ENCODE measurements around the gene DEPDC1B. TPM values are rescaled to one million over a fixed set of nuclear protein-coding genes. Genes with fewer than 3 reads are reported as not detected.

DEPDC1B gene
- total and polyA plus RNA-seq, 2 of the 4 experiments (the other 2 are of a cell fraction), result 4.4 to 9.3 TPM

DNA sequence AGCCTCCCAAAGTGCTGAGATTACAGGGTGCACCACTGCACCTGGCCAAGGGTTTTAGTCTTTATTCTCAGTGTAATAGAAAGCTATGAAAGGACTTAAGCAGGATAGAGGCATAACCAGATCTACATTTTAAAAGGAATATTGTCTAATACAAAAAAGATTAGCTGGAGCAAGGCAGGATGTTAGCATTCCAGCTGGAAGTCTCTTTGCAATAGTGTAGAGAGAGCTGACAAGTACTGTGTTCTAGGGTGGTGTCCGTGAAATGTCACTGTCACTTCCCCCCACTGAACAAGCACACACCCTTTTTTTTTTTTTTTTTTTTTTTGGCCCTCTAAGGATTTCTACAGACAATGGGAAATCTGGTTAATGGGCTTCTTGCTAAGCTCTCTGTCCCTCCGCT is 24.2 kb upstream of the DEPDC1B start:
- H3K9me1 ChIP-seq (ENCODE audit: insufficient read depth, low read length), result no peaks in the 10 kb centered on the region
- H3K23ac ChIP-seq (ENCODE audit: low read depth, low read length), result no peak overlapping the region
- no peak overlapping the region for H2AK9ac ChIP-seq (replicated peaks; ENCODE audit: low read depth, low read length, poor library complexity)
- H4K5ac ChIP-seq (ENCODE audit: low read depth, low read length), result no peak overlapping the region
- no peak for ATAC-seq (ENCODE audit: low read depth)
- H2AFZ ChIP-seq (replicated peaks; ENCODE audit: low read length, poor library complexity), result no peak overlapping the region
- no peak overlapping the region for H2BK120ac ChIP-seq (ENCODE audit: low read depth, low read length)
- no peaks in the 10 kb centered on the region for H3K4me1 ChIP-seq (ENCODE audit: control insufficient read depth, insufficient read depth, low read length)
- H3K56ac ChIP-seq (ENCODE audit: extremely low read depth, insufficient read depth, low read length), result no peak overlapping the region
- in situ Hi-C loops (cut with MboI; ENCODE audit: low sequenced_read_pairs) (no loop called here), dilution Hi-C loops (cut with HindIII; ENCODE audit: low sequenced_read_pairs, unreplicated experiment) (no loop called here), intact Hi-C loops (cut with micrococcal nuclease) (no loop called here)
- H3K14ac ChIP-seq (replicated peaks; ENCODE audit: low read depth, low read length), result no peak overlapping the region
- no CpG with 5 or more reads among the region's 2 CpGs for WGBS, 2 experiments (ENCODE audit: extremely low coverage in 2 of 2, insufficient read length in 1 of 2)
- TF ChIP-seq, protein P1, sequence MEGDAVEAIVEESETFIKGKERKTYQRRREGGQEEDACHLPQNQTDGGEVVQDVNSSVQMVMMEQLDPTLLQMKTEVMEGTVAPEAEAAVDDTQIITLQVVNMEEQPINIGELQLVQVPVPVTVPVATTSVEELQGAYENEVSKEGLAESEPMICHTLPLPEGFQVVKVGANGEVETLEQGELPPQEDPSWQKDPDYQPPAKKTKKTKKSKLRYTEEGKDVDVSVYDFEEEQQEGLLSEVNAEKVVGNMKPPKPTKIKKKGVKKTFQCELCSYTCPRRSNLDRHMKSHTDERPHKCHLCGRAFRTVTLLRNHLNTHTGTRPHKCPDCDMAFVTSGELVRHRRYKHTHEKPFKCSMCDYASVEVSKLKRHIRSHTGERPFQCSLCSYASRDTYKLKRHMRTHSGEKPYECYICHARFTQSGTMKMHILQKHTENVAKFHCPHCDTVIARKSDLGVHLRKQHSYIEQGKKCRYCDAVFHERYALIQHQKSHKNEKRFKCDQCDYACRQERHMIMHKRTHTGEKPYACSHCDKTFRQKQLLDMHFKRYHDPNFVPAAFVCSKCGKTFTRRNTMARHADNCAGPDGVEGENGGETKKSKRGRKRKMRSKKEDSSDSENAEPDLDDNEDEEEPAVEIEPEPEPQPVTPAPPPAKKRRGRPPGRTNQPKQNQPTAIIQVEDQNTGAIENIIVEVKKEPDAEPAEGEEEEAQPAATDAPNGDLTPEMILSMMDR (conservative IDR thresholded peaks at IDR 0.05; ENCODE audit: low read depth, low read length), result no peak
- TF ChIP-seq, protein P2, sequence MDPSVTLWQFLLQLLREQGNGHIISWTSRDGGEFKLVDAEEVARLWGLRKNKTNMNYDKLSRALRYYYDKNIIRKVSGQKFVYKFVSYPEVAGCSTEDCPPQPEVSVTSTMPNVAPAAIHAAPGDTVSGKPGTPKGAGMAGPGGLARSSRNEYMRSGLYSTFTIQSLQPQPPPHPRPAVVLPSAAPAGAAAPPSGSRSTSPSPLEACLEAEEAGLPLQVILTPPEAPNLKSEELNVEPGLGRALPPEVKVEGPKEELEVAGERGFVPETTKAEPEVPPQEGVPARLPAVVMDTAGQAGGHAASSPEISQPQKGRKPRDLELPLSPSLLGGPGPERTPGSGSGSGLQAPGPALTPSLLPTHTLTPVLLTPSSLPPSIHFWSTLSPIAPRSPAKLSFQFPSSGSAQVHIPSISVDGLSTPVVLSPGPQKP (IDR thresholded peaks at IDR 0.05; ENCODE audit: borderline replicate concordance, low read depth, low read length), result no peak
- TF ChIP-seq CHD1 (IDR thresholded peaks at IDR 0.05; ENCODE audit: low read depth, low read length) (no peak), RAD21 (IDR thresholded peaks at IDR 0.05; ENCODE audit: low read length) (no peak), MAZ (IDR thresholded peaks at IDR 0.05; ENCODE audit: borderline replicate concordance, low read depth, low read length) (no peak), MXI1 (IDR thresholded peaks at IDR 0.05; ENCODE audit: borderline replicate concordance, low read depth, low read length) (no peak), BHLHE40 (IDR thresholded peaks at IDR 0.05; ENCODE audit: low read depth, low read length) (no peak), SMC3 (IDR thresholded peaks at IDR 0.05; ENCODE audit: low read depth, low read length) (no peak), POLR2A (IDR thresholded peaks at IDR 0.05; ENCODE audit: low read depth, low read length) (no peak), MAFK (IDR thresholded peaks at IDR 0.05; ENCODE audit: low read depth, low read length) (no peak), RFX5 (IDR thresholded peaks at IDR 0.05; ENCODE audit: low read depth, low read length) (no peak), FOS (IDR thresholded peaks at IDR 0.05; ENCODE audit: low read depth, low read length) (no peak), RCOR1 (IDR thresholded peaks at IDR 0.05; ENCODE audit: insufficient replicate concordance, low read length) (no peak), CEBPB (IDR thresholded peaks at IDR 0.05; ENCODE audit: low read depth, low read length) (no peak), NFE2L2 (IDR thresholded peaks at IDR 0.05; ENCODE audit: low read depth, low read length) (no peak)
- TF ChIP-seq, protein P3, sequence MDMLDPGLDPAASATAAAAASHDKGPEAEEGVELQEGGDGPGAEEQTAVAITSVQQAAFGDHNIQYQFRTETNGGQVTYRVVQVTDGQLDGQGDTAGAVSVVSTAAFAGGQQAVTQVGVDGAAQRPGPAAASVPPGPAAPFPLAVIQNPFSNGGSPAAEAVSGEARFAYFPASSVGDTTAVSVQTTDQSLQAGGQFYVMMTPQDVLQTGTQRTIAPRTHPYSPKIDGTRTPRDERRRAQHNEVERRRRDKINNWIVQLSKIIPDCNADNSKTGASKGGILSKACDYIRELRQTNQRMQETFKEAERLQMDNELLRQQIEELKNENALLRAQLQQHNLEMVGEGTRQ (IDR thresholded peaks at IDR 0.05; ENCODE audit: low read depth, low read length), result no peak
- no peaks in the 10 kb centered on the region for H3K27me3 ChIP-seq (ENCODE audit: control insufficient read depth, insufficient read depth, low read length)
- no peak overlapping the region for H2BK15ac ChIP-seq (ENCODE audit: low read depth, low read length)
- H2BK5ac ChIP-seq (ENCODE audit: low read depth, low read length, poor library complexity, severe bottlenecking), result no peak overlapping the region
- no peak overlapping the region for H3K27ac ChIP-seq (ENCODE audit: insufficient read depth, low read length)
- H3K4me2 ChIP-seq (ENCODE audit: low read depth, low read length), result no peak overlapping the region
- no peak for DNase-seq
- H4K20me1 ChIP-seq (ENCODE audit: insufficient read depth, low read length), result no peaks in the 10 kb centered on the region
- ChIA-PET POLR2A (ENCODE audit: unreplicated experiment) (no interaction called here), CTCF (no interaction called here)
- H2BK20ac ChIP-seq (ENCODE audit: low read depth, low read length), result no peak overlapping the region
- H3K4ac ChIP-seq (ENCODE audit: low read depth, low read length), result no peak overlapping the region
- no peak overlapping the region for H3K4me3 ChIP-seq (ENCODE audit: insufficient read depth, low read depth, low read length)
- H3K79me1 ChIP-seq (ENCODE audit: low read depth in 1 of 2, low read length in 2 of 2), result no peaks in the 10 kb centered on the region
- H3K36me3 ChIP-seq (ENCODE audit: control insufficient read depth, insufficient read depth, low read length), result no peaks in the 10 kb centered on the region
- H4K91ac ChIP-seq (ENCODE audit: insufficient read depth, low read depth, low read length), result no peak overlapping the region
- H3K9me3 ChIP-seq (ENCODE audit: control insufficient read depth, insufficient read depth, low read length), result no peaks in the 10 kb centered on the region
- H3K9ac ChIP-seq (ENCODE audit: low read depth, low read length), result no peak overlapping the region
- BruUV-seq (replicated peaks), result no TSS peak
- no peak overlapping the region for H2AK5ac ChIP-seq (ENCODE audit: low read depth, low read length)
- H4K8ac ChIP-seq (ENCODE audit: low read depth in 2 of 2, low read length in 2 of 2), result no peak overlapping the region
- H3K18ac ChIP-seq (ENCODE audit: low read depth, low read length), result no peak overlapping the region

All from IMR-90 (cell line).